ENCODE results near the gene UBAP1L.
"Not testable (repeated sequence)": the region's sequence is repeated elsewhere in the genome, so short reads cannot be mapped to it uniquely, and the experiment has no call there.

UBAP1L gene

DNA sequence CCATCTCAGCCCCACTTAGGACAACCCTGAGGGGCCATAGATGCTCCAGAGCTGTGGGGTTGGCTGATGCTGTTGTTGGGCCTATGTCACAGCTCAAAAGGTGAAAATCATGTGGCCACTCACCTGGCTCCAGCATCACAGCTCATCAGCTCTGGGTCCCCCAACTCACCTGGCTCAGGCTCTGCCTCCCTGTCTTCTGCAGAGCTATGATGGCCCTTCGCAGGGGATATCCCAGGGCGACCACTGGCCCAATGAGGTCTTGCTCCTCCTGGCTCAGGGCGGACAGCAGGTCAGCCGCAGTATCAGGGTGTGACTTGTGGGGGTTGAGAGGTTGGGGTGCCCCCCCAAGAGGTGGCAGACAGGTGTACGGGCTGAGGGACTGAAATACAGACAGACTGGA is 15.7 kb downstream of the UBAP1L start:
- no peak for DNase-seq

DNA sequence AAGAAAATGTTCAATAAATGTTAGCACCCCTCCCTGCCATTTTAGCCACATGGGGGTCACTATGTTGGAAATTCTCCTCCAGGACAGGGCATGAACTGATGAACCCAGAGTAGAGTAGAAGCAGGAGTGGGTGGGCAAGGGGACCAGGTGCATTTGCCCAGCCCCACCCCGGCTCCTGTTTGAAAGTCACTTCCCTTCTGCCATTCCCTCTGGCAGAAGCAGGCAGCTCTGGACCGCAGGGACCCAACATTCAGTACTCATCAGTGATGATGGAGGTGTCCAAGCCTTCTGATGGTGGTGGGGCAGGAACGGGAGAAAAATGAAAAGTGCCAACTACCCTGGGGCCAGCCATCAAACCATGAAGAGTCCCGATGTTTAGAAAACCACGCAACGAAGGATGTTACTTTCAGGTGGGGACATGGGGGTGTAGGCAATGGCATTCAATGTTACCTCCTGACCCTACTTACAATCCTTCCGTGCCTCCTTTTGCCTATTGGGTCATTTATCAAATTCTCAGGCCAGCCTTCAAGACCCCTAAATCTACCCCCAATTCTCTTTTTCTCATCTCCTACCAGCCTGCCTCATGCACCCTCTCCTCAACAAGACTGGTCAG is 17.2 kb downstream of the UBAP1L start:
- no peak for DNase-seq

DNA sequence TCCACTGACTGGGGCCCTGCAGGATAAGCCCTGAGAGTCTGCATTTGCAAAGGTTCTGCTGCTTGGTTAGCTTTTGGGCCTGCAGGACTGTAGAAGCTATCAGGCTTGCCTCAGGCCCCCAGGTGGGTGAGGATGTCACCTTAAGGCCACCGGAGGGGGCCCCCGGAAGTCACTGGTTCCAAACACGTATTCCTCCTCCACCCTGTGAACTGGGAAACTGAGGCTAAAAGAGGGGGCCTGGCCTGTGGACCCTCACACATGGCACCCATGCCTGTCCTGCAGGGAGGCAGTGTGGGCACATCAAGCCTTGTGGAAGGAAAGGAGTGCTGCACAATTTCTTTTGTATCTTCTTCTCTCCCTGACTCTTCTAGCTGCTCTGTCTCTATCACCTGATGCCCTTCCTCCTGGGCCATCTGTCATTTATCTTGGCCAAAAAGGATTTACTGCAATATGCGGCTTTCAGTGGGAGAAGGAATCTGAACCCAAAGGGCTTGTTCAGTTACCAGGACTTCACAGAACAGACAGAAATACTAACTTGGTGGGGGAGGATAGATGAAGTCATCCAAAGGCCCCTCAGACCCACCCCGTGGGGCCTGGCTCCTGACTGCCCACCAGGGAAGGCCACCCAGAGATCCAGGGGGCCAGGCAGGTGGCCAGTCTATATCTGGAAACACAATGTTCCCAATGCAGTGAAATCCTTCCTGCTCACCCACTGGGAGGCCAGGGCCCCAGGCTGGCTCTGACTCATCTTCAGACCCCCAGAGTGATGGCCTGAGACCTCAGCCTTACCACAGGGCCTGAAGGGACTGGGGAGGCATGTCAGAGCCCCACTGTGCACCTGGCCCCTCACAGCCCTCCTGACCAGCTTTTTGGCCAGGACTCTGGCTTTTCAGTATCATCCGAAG is 18.3 kb downstream of the UBAP1L start:
- no peak for DNase-seq

DNA sequence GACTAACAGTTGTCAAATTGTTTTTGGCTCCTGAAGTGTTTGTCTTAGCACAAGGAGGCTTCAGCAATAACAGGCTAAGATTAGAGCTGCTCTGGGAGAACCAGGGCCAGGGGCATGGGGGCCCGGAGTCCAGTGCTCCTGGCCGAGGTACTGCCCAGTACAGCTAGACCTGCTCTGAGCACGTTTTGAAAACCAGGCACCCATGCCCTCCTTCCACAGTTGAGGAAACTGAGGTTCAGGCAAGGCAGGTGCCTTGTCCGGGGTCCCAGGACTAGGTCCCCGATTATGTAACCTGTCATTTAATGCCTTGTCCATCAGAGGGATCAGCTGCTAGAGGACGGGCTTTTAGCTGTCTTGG is 19.3 kb downstream of the UBAP1L start:
- DNase-seq: no peak

DNA sequence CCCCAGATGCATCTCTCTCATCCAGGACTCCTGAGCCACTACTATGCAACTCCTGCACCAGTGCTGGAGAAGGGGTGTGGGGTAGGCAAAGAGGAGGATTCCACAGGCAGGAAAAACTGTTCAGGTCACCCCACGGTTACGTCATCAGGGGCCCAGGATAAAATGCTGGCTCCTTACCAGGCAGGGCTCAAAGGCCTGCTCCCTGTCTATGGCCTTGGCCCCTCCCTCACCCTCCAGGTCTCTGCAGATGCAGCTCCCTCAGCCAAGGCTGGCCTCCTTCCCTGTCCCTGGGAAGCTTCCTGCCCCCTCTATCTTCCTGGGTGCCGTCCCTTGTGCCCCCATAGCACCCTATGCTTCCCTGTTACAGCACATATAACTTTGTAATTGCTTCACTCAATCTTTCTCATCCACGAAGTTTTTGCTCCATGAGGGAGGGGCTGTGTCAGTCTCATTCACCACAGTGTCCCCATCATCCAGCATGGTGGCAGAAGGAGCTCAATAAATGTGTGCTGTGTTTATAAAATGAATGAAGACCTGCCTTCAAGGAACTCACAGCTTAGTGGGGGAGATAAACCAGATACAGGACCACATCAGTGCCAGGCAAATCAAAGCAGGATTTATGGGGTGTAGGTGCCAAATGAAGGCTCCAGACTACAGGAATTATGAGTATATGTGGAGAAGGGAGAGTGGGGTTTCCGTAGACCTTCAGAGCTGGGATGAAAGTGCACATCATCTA is 19.8 kb downstream of the UBAP1L start:
- no peak for DNase-seq

DNA sequence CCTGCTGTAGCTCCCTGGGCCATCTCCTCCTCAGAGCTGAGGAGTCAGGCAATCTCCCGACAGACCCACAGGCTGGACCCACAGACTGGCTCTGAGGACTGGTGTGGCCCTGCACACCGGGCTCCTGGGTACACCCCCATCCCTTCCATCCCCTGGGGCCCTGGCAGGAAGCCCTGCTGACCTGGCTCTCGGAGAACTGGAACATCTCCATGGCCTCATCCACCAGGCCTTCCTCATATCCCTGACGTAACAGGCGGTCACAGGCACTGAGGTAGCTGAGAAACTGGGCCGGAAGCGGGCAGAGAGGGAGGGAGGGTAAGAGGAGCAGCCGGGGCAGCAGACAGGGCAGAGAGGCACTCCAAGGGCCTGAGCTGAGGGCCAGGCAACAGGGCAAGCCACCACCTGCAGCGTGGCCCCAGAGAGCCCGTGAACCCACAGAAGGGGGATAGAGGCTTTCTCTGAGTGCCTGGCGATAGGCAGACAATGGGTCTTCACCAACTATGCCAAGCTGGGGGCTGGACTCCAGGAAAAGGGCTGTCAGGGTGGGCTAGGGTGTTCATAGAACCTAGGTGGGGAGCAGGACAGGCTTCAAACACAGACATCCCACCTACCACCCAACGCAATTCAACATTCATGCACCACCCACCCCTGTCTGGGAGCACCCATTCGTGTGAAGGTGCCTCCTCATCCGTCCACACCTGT is 20.6 kb downstream of the UBAP1L start:
- no peak for DNase-seq

DNA sequence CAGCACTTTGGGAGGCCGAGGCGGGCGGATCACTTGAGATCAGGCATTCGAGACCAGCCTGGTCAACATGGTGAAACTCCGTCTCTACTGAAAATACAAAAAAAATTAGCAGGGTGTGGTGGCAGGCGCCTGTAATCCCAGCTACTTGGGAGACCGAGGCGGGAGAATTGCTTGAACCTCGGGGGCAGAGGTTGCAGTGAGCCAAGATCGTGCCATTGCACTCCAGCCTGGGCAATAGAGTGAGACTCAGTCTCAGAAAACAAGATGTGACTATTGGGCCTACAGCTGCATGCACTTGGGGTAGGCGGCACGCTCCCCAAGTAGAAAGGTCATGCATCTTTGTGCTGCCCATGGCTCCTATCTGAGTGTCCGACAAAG is 21.2 kb downstream of the UBAP1L start:
- DNase-seq: not testable (repeated sequence)

DNA sequence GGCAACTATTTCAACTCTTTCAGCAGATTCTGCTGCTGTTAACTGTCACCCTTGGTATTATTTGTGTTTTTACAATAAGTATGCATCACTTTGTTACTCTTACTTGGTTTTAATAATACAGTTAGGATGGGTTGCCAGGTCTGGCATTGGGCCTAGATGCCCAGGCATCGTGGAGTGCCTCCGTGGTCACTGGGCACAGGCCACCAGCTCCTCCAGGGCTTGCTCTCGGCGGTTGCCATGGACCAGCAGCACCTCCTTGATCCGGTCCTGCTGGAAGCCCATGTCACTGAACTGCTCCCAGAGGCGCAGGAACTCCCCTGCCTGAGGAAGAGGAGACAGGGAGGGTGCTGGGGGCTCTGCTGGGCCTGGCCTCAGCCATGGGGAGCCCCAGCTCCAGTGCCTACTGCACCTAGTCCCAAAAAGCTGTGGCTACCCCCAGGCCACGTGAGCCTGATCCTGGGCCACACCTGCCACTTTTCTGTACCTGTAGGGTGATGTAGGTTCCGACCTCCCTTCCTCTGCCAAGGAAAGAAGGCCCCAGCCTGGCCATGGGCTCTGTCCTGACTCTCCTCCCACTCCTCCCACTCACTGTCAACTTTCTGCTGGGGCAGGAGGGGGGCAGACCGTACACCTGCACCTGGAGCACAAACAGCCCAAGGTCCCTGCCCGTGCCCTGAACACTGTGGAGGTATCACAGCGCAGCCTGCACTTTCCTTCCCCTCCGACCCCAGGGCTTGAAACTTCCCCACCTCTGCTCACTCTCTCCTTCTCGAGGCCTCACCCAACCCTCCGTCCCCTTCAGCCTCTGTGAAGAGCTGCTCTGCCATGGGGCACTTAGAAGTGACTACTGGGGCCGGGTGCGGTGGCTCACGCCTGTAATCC is 21.8 kb downstream of the UBAP1L start:
- DNase-seq: no peak

DNA sequence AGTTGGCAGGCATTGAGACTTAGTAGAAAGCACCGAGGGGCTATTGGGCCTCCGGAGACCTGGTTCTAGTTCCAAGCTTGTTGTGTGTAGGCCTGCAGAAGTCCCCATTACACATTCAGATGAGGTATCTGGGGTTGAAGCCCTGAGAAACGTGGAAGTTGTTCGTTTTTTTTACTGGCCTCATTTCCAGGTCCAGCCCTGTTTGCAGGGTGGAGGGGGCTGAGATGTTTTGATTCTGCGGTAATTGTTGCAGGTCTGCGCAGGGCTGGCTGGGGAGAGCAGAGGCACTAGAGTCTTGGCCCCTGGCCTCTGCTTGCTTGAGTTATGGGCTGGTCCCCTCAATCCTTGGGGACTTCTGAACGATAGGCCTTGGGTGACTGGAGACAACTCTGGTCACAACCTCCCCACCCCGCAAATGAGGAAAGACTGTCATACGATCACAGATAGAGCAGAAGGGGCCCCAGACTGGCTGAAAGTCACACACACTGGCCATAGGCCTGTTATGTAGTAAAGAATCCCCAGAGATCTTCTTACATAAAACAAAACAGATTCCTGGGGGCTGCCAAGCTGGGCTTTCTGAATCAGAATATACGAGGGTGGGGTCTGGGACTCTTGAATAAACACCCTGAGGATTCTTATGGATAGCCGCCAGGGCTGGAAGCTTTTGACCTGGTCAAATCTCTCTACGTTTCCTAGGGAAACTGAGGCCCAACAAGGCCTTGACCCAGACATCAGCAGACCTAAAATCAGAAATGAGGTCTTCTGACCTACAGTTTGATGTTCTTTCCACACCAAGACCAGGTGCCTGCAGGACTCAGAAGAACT is 22.8 kb downstream of the UBAP1L start:
- DNase-seq: no peak

DNA sequence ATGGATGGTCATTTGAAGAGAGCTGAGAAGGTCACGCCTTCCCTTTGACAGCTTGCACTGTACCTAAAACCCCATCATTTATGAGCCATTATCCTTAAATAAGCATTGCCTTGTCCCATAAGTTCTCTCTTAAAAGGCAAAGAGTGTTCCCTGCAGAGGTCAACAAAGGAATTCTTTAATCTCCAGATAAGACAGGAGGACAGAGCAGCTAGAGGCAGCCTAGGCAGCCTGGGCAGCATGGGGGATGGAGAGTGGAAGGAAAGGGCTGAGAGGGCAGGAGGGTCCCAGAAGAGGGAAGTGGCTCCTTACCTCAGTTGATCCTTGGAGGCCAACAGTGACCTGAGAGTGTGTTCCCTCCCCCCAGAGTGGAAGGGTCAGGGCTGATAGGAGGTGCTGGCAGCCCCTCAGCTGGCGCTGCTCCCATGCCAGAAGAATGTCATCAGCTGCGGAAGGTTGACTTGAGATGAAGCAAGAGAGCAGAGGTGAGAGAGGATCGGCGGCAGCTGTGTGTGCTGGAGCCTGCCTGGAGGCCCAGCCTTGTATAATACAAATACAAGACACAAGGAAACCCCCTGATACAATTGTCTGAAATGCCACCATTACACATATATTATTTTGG is 25.7 kb downstream of the UBAP1L start:
- no peak for DNase-seq

DNA sequence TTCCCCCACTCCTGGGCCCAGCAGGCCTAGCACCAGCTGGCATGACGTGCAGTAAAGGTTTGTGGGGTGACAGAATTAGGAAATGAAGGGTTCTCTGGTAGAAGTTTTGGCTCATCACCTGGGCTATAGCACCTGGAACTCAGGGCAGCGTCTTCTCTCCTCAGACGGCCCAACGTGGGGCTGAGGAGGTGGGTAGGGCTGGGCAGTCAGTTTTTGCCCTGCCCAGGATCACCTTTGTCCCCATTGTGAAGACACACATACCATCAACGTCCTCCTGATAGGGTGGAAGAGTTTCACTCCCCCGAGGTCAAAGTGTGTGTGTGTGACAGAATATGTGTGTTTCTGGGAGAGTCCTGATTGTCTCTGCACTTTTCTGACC is 26.4 kb downstream of the UBAP1L start:
- no peak for DNase-seq

DNA sequence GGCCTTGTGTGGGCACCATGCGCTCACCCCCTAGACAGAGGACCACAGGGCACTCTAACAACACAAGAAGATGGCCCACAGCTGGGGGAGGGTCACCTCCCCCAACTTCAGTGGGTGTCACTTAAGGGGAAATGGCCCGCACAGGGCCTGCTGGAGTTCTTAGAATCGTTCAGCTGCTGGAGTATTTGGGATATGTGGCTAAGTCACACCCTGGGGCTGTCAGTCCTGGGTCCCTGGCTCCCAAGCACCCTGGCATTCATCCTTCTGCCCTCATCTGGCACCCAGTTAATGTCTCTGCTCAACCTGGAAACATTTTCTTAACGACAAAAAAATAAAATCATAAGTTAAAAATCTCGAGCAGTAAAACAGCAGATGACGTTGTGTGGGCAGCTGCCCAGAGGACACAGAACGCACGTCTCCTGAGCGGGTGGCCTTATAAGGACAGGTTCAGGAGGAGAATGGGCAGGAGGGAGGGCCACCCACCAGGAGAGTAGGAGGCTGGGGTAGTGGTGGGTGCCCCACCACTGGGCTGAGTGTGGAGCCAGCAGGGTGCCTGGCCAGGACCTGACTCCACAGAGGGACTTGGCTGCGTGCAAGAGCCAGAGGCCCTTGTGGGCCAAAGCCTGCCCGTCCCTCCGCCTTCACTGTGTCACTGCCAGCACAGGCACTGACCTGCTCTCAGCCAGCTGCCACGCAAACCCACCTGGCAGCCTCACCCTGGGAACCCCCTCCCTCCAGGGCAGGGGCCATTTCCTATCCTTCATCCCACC is 26.9 kb downstream of the UBAP1L start:
- no peak for DNase-seq

DNA sequence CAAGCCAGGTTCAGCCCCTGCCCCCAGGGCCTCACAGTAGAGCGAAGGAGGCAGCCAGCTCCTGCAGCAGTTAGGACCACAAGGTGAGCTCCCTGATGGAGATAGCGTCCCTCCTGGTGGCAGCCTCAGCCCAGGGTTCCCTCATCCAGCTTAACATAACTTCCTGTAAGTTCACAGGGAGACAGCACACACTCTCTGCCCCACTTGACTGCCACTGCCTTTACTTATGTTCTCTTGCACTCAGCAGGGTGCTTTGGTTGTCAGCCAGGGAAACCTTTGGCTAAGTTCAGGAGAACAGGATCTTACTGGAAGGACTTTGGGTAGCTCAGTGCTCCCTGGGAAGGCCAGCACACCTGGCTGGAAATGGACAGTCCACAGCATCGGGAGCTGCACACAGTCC is 27.6 kb downstream of the UBAP1L start:
- no peak for DNase-seq

DNA sequence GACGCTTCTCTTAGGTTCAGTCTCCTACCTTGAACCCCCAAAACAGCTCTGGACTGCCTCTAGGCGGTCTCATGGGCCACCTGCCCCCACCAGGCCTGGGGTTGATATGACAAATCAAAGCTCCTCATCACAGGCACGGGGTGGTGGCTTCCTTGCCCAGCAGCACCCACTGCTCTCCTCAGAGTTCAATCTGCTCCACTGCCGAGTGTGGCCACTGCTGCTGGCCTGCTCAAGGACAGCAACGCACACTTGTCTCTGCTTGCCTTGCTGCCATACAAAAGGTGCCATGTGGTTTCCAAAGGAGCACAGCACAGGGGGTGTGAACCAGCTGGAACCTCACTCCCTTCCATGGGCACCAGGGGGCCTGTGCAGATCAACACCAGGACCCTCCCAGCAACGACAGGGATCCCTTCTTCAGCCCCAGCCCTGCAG is 28.3 kb downstream of the UBAP1L start:
- DNase-seq: no peak

DNA sequence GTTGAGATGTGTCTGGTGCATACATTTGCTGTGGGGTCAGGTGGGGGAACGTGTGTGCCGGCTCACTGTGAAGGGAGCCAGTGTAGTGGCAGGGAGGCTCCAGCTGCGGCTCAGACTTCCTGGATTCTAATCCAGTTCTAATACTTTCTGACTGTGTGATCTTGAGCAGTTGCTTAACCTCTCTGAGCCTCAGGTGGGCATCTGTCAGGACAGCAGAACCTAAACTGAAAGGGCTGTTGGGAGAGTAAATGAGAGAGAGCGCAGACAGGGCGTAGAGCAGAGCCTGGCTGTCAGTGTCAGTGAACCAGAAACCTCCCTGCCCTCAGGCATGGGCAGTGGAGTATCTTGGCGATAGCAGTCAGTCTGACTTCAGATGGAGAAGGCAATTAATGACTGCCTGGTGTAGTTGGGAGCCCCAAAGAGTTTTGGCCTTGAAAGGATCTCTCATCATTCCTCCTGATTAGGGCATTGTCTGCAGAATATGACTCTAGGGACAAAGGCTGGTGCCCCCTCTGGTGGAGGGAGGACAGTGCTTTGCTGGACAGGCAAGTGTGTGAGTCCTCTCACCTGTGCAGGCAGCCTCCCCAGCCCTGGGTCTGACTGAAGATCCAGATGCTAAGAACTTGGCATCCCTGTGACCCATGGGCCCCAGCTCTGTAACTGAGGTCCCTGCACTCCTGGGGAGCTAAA is 28.9 kb downstream of the UBAP1L start:
- no peak for DNase-seq

DNA sequence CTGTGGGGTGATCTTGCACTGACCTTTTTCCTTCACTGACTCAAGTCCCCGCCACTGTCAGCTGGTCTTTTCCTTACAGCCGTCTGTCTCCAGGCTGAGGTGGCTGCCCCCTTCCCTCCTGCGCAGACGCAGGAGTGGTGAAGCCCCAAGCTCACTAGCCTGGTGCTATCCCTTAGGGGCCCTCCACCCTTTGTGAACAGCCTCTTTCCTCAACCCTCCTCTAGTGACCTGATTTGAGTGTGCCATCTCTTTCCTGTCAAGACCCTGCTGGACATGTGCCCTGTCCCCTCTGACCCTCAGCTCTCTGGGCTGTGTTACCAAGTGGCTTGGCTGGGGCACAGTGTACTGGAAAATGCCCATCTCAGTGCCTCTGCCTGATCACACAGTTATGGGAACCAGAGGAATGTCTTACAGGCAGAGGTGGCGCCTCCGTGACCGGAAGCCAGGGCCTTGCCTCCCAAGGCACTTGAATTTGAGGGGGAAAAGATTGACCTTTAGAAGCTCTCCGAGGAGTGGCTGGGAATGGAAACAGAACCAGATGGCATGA is 29.7 kb downstream of the UBAP1L start:
- DNase-seq: no peak

DNA sequence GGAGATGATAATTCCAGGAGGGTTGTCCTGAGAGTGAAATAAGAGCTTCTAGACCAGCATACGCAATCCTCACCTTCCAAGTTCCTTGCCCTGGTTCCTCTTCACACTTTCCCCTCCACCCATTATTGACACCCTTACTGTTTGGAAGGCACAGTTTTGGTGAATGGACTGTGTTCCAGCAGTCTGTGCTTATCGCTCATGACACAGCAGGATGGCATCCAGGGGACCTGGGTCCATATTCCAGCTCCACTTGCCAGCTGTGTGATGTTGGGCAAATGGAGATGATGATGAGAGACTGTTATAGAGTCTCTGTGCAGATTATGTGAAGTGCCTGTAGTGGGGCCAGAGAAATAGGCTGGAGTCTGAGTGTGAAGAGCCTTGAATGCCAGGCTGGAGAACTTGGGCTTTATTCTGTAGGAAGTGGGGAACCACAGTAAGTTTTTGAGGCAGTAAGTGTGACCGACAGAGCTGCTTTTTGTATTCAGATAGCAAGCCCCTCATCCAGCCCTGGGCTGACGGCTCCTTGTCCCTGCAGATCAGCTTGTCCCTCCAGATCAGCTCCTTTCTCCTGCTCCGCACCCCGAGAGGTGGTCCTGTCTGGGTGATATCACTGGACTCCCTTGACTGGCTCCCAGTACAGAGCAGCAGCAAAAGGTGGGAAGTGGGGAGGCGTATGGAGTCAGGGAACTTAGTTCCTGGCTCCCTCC is 30.3 kb downstream of the UBAP1L start:
- no peak for DNase-seq

DNA sequence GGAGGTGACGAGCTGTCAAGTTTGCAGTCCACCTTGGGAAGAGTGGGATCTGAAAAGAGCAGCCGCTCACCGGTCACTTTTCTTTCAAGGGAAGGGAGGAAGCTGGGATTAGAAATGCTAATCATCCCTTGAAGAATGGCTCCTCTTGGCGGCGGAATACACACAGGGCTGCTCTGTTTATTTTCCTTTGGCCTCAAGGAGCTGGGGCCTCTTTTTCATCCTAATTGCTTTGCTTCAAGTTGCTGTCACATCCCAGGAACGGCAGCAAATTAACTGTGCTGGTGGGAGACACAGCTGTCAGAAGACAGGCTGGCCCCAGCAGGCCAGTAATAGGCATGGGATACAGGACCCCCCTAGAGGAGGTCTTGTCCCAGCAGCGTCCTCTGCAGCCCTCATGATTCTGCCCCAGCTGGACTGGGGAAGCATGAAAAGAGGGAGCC is 31.7 kb downstream of the UBAP1L start:
- no peak for DNase-seq

All from NCI-H446 treated with DMSO at 0.1 percent for 48 hours (cell line).